CD4-positive, alpha-beta T cell treated with Interleukin-6 for 4 hours (primary cell): Measurements from ENCODE around the gene SPATA31C2.
"Not testable (repeated sequence)": the region's sequence is repeated elsewhere in the genome, so short reads cannot be mapped to it uniquely, and the experiment has no call there.

Source experiments
- DNase-seq: peaks from one replicate; pipeline ENCODE4 v3.0.0-alpha.2; 2020; ENCODE audit warnings: mixed read lengths

Gene SPATA31C2

GRCh38 chr9:88138375-88138774, at the start of gene SPATA31C2:
TSS of gene SPATA31C2 (minus strand) at chr9:88138475. CDS start at chr9:88138446, 29 bp downstream.
- DNase-seq: not testable (repeated sequence)

- no peak for DNase-seq
Observed at GRCh38 chr9:88187631-88188030, 49.4 kb upstream of the SPATA31C2 start.

- no peak for DNase-seq
Observed at GRCh38 chr9:88186495-88187110, 48.3 kb upstream of the SPATA31C2 start.

GRCh38 chr9:88184976-88185375, 46.7 kb upstream of the SPATA31C2 start:
- no peak for DNase-seq

- DNase-seq: no peak
Observed at GRCh38 chr9:88183798-88184495, 45.7 kb upstream of the SPATA31C2 start.

GRCh38 chr9:88182501-88182900, 44.2 kb upstream of the SPATA31C2 start:
- DNase-seq: no peak

- DNase-seq: no peak
Observed at GRCh38 chr9:88180081-88180765, 41.9 kb upstream of the SPATA31C2 start.

GRCh38 chr9:88179062-88179521, 40.8 kb upstream of the SPATA31C2 start:
- no peak for DNase-seq

- DNase-seq: no peak
Observed at GRCh38 chr9:88178641-88179040, 40.4 kb upstream of the SPATA31C2 start.

- DNase-seq: no peak
Observed at GRCh38 chr9:88177371-88177770, 39.1 kb upstream of the SPATA31C2 start.

GRCh38 chr9:88174324-88174723, 36.0 kb upstream of the SPATA31C2 start:
- DNase-seq: no peak

- DNase-seq: peak; percentile 65
Observed at GRCh38 chr9:88173378-88173999, 35.2 kb upstream of the SPATA31C2 start.

- no peak for DNase-seq
Observed at GRCh38 chr9:88169700-88170099, 31.4 kb upstream of the SPATA31C2 start.

GRCh38 chr9:88168564-88168963, 30.3 kb upstream of the SPATA31C2 start:
- DNase-seq: no peak

GRCh38 chr9:88166660-88167059, 28.4 kb upstream of the SPATA31C2 start:
- no peak for DNase-seq

GRCh38 chr9:88164850-88165249, 26.6 kb upstream of the SPATA31C2 start:
- no peak for DNase-seq

GRCh38 chr9:88161144-88161543, 22.9 kb upstream of the SPATA31C2 start:
- DNase-seq: no peak

- no peak for DNase-seq
Observed at GRCh38 chr9:88143957-88144625, 5.8 kb upstream of the SPATA31C2 start.

GRCh38 chr9:88143179-88143578, 4.9 kb upstream of the SPATA31C2 start:
- no peak for DNase-seq

GRCh38 chr9:88133552-88133951, 4.7 kb downstream of the SPATA31C2 start:
- DNase-seq: not testable (repeated sequence)

GRCh38 chr9:88129556-88129955, 8.7 kb downstream of the SPATA31C2 start:
- DNase-seq: not testable (repeated sequence)

- DNase-seq: not testable (repeated sequence)
Observed at GRCh38 chr9:88127700-88128300, 10.5 kb downstream of the SPATA31C2 start.
